Measurements from ENCODE around the gene HS1BP3.

The HS1BP3 gene

GRCh38 chr2:20643060-20643459, 7.8 kb downstream of the HS1BP3 start:
- no peak for DNase-seq

DNA sequence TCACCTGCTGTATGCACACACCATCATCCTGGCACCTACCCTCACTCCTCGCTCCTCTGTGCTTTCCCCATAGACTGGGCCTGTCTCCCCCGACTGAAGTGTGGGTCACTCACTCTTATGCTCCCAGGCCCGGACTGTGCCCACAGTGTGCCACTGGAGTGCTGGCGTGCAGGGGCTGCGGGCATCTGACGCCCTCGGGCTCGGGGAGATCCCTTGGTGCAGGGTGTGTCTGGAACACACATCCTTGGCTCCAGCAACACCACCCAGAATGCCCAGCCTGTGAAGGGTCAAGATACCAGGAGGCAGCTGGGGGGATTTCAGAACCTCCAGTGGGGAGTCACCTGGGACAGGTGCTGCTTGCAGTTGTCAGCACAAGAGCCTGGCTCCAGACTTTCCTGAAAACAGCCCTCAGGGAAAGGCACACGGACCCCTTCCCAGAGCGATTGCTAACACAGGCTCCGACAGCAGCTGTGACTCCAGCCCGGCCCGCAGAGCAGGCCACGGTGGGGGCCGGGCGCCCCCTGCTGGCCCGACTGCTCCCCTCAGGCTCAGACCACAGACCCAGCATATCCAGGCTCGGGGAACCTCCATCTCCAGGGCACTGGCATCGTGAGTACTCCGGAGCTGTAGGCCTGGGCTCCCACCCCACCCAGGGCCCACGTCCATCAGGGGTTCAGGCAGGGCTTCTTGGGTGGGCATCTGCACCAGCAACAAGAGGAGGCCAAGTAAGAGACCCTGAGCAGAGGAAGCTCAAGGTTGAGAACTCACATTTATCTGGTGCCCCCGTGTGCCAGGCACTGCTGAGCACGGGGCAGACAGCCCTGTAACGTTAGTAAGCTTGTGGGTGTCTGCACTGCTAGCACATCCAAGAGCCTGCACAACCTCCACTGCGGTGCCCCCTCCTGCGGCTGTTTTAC, 8.6 kb downstream of the HS1BP3 start:
- peak; percentile 76 for DNase-seq

- no peak for DNase-seq
Measured at GRCh38 chr2:20641123-20641985, 9.5 kb downstream of the HS1BP3 start.

- no peak for DNase-seq
Measured at GRCh38 chr2:20640411-20641122, 10.3 kb downstream of the HS1BP3 start.

- no peak for DNase-seq
Measured at GRCh38 chr2:20638646-20639430, 12.1 kb downstream of the HS1BP3 start.

GRCh38 chr2:20638014-20638413, 12.9 kb downstream of the HS1BP3 start:
- no peak for DNase-seq

DNA sequence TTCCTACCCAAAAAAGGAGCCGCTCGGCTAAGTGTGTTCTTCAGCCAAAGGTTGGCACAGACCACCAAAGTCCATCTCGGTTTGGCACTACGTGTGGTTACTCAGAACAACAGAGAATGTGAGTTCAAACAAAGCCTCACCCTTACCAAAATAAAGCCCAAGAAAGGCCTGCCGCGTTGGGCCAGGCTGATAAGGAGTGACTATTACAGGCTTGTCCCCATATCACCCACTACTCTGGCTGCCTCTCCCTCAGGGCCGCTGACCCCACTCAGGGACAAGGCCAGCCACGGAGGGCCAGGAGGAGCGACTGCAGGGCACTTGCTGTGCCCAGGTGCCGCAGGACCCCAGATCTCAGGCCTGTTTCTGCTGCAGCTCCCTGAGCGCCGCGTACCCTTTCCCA, 13.8 kb downstream of the HS1BP3 start:
- no peak for DNase-seq

GRCh38 chr2:20635675-20636584, 15.0 kb downstream of the HS1BP3 start:
- DNase-seq, result peak; percentile 27

- DNase-seq, result no peak
Measured at GRCh38 chr2:20635113-20635510, 15.8 kb downstream of the HS1BP3 start.

GRCh38 chr2:20634507-20635112, 16.3 kb downstream of the HS1BP3 start:
- DNase-seq, result no peak

DNA sequence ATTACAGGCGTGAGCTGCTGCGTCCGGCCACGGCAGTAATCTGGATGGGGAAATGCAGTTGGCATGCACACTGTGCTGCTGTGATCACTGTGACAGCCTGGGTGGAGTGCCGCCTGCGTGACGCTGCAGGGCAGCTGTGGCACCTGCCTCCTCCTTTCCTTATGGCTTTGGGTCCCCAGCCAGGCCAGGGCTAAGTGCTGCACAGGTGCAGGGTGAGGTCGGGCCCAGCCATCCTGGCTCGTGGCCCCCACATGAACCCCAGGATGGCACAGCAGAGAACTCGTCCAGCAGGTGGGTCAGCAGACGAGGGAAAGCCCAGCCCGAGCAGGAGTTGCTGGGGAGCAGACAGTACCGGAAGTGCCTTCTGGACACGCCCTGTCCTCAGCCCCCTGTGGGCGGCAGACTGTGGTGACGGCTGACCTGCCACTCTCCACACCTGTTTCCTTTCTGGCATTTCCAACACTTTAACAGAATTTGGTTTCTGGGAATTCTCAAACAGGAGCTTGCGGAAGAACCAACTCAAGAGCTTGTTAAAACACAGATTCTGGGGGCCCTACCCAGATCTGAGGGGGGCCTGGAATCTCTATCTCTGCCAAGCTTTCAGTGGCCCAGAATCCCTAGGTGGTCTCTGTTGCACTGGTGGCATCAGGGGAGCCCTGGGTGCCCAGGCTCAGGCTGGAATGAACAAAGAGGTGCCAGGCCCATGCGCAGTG, 16.9 kb downstream of the HS1BP3 start:
- no peak for DNase-seq

GRCh38 chr2:20633001-20633400, 17.9 kb downstream of the HS1BP3 start:
- no peak for DNase-seq

GRCh38 chr2:20632446-20632990, 18.4 kb downstream of the HS1BP3 start:
- no peak for DNase-seq

DNA sequence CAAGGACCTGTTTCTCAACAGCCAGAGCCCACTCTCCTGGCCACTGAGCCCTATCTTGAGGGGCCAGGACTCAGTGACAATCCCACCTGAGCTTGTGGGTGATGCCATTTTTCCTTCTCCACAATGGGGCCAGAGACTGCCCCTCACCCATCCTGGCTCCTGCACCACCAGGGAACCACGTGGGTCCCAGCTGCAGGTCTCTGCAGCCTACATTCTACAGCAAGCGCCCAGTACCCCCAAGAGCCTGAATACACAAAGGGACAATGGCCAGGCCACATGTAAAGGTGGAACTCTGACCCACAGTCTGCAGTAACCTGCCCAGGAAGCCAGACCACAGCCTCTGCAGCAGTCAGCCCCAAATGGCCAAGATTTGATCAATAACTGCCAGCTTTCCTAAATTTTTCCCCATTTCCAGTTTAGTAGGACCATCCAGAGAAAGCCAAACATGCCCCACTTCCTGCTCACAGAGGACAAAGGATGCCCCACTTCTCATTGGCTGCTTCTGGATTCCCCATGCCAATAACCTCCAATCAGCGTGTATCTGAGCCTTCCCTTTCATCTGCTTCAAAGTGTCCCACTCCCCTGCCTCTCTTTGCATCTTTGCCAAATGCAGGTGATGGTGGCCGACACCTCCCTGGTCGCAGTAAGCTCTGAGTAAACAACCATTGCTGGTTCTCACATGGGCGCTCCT, 19.1 kb downstream of the HS1BP3 start:
- DNase-seq, result no peak

DNA sequence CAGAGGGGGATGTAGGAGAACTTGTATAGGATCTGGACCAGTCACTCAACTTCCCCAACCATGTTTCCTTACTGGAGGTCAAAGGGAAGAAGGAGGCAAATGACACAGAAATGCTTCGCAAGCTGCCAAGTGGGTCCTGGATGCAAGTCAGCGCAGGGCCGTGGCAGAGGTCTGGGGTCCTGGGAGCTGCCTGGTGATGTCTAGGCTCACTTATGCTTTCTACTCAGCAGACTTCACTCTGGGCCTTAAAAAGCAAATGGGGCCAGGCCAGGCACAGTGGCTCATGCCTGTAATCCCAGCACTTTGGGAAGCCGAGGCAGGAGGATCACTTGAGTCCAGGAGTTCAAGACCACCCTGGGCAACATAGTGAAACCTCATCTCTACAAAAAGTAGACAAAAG, 19.9 kb downstream of the HS1BP3 start:
- DNase-seq, result no peak

DNA sequence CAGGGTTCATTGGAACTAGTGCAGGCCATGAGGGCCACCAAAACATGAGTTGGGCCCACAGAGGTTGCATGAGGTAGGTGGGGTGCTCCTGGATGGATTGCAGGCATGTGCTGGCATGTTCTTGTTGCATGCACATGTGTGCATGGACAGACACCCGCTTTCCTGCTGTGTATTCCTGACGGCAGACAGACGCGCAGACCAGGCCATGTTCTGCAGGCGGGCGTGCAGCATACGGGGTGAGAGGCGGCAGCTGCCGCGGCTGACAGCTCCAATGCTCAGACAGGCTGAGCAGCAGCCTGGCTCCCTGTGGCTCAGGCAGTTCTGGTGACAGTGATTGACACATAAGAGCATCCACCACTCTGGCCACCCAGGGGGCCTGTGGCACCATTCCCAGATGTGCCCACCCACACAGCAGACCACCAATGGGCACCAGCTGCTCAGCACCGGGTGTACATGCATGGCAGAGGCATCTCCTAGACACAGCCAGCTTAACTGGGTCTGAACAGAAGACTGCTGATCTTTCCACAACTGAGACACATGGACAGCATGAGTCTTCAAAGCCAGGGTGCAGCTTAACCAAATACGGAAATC, 21.2 kb downstream of the HS1BP3 start:
- DNase-seq, result no peak

- no peak for DNase-seq
Measured at GRCh38 chr2:20629181-20629580, 21.7 kb downstream of the HS1BP3 start.

DNA sequence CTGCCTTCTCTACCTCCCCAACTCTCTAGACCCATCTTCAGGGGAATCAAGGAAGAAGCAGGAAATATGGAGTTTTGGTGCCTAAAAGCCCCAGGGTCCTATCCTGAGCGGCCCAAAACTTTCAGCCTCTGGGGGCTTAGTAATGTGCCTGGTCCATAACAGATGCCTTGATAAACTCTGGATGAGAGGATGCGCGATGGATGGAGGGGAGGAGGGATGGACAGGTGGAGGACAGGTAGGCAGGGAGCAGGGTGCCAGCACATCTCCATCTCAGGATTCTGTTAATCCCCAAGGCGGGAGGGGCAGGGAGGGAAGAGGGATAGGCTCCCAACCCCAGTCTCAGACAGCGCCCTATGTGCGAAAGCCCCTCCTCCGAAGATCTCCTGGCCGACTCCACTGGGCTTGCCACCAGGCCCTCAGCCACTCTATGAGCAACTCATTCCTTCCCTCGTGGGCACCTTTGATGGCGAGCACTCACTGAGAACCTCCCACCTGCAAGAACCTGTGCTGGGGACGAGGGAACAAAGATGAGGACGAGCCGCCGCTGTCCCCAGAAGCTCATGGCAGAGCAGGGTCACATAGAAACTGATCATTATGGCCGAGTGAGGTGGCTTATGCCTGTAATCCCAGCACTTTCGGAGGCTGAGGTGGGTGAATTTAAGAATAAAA, 23.1 kb downstream of the HS1BP3 start:
- DNase-seq, result peak; percentile 5

Data from activated CD8-positive, alpha-beta memory T cell treated with anti-CD3 and anti-CD28 coated beads, Interleukin-2, amount 50 U/mL, for 4 hours (primary cell).